ENCODE data around the gene PARK7.

PARK7 gene

GRCh38 chr1:8014381-8014988, 53.0 kb downstream of the PARK7 start:
- no peak for TF ChIP-seq CTCF (conservative IDR thresholded peaks at IDR 0.05)
- peak overlapping the region; percentile 80 for H3K27ac ChIP-seq

- H3K27ac ChIP-seq = peak overlapping the region; percentile 80
- peak; percentile 85 for TF ChIP-seq CTCF (conservative IDR thresholded peaks at IDR 0.05)
Observed at GRCh38 chr1:8015036-8015808, 53.7 kb downstream of the PARK7 start.

GRCh38 chr1:8015809-8016165, 54.3 kb downstream of the PARK7 start:
- H3K27ac ChIP-seq = peak overlapping the region; percentile 80
- TF ChIP-seq CTCF (conservative IDR thresholded peaks at IDR 0.05) = no peak

- H3K27ac ChIP-seq = peak overlapping the region; percentile 80
- no peak; the same call in 1 of the 2 replicates for TF ChIP-seq CTCF (conservative IDR thresholded peaks at IDR 0.05)
Observed at GRCh38 chr1:8016210-8016894, 54.8 kb downstream of the PARK7 start.

GRCh38 chr1:8016895-8017241, 55.4 kb downstream of the PARK7 start:
- H3K27ac ChIP-seq = peak overlapping the region; percentile 80

GRCh38 chr1:8017495-8018197, 56.1 kb downstream of the PARK7 start:
- no peak for TF ChIP-seq CTCF (conservative IDR thresholded peaks at IDR 0.05)
- peak overlapping the region; percentile 80 for H3K27ac ChIP-seq

More at GRCh38 chr1:8016895-8017241, 55.4 kb downstream of the PARK7 start:
- TF ChIP-seq CTCF (conservative IDR thresholded peaks at IDR 0.05) = no peak

Measured in VCaP (cell line).